OCI-LY1 (cell line): Measurements from ENCODE around the gene FDPS.

Experiments used
- H2AFZ ChIP-seq: fragments of 200-600 bp; sonication (generic), shearing (Covaris generic); 2 replicates; pipeline ENCODE4 v1.6.0; 2014; ENCODE audit warnings: antibody characterized with exemption, mild to moderate bottlenecking, low read length
- H3F3A ChIP-seq: fragments of 200-600 bp; sonication (generic), shearing (Covaris generic); 2 replicates; pipeline ENCODE4 v1.6.0; 2014; ENCODE audit warnings: mild to moderate bottlenecking, antibody characterized with exemption, low read length, moderate library complexity; ENCODE audit not compliant: insufficient read depth
- H3K27ac ChIP-seq: fragments of 200-600 bp; sonication (generic); 2 replicates; pipeline ENCODE4 v1.5.1; 2014; ENCODE audit warnings: low read length, mixed run types, mild to moderate bottlenecking, low read depth; ENCODE audit not compliant: poor library complexity, severe bottlenecking
- H3K27me3 ChIP-seq: fragments of 200-600 bp; sonication (generic); 2 replicates; pipeline ENCODE4 v1.6.0; 2014; ENCODE audit warnings: antibody characterized with exemption, mild to moderate bottlenecking, low read length, moderate library complexity; ENCODE audit not compliant: insufficient read depth
- H3K36me3 ChIP-seq: fragments of 200-600 bp; sonication (generic); 2 replicates; pipeline ENCODE4 v1.6.1; 2014; ENCODE audit warnings: mild to moderate bottlenecking, antibody characterized with exemption, low read length, moderate library complexity, mixed read lengths; ENCODE audit not compliant: insufficient read depth
- H3K4me1 ChIP-seq: fragments of 200-600 bp; sonication (generic); 2 replicates; pipeline ENCODE4 v1.5.1; 2014; ENCODE audit warnings: mild to moderate bottlenecking, low read length, moderate library complexity; ENCODE audit not compliant: insufficient read depth, severe bottlenecking
- H3K4me2 ChIP-seq: fragments of 200-600 bp; sonication (generic), shearing (Covaris generic); 2 replicates; pipeline ENCODE4 v1.6.1; 2014; ENCODE audit warnings: low read length
- H3K4me3 ChIP-seq: fragments of 200-600 bp; sonication (generic); 2 replicates; pipeline ENCODE4 v1.5.1; 2014; ENCODE audit warnings: low read length, low read depth, mild to moderate bottlenecking, mixed read lengths; ENCODE audit not compliant: poor library complexity, severe bottlenecking
- H3K79me2 ChIP-seq: fragments of 200-600 bp; shearing (Covaris generic); 2 replicates; pipeline ENCODE4 v1.6.1; 2016; ENCODE audit warnings: mixed run types, low read length, mixed read lengths; ENCODE audit not compliant: insufficient read depth
- H3K9ac ChIP-seq: fragments of 200-600 bp; sonication (generic), shearing (Covaris generic); 2 replicates; pipeline ENCODE4 v1.6.1; 2014; ENCODE audit warnings: mild to moderate bottlenecking, low read length, mixed read lengths
- H3K9me2 ChIP-seq: fragments of 200-600 bp; sonication (generic), shearing (Covaris generic); 2 replicates; pipeline ENCODE4 v1.6.1; 2014; ENCODE audit warnings: low read depth, mild to moderate bottlenecking, low read length, mixed read lengths
- H3K9me3 ChIP-seq: fragments of 200-600 bp; shearing (Covaris generic); 2 replicates; pipeline ENCODE4 v1.6.1; 2014; ENCODE audit warnings: low read length, mixed read lengths
- H4K20me1 ChIP-seq: fragments of 200-600 bp; sonication (generic), shearing (Covaris generic); 2 replicates; pipeline ENCODE4 v1.6.0; 2016; ENCODE audit warnings: mild to moderate bottlenecking, low read length; ENCODE audit not compliant: insufficient read depth
- CTCF ChIP-seq: fragments of 200-600 bp; sonication (generic), shearing (Covaris generic); IDR thresholded peaks from 2 replicates; pipeline ENCODE4 v1.5.1; 2017; ENCODE audit warnings: mild to moderate bottlenecking, antibody characterized with exemption, low read length, moderate library complexity, mixed read lengths
- EZH2 ChIP-seq: fragments of 200-600 bp; sonication (generic), shearing (Covaris generic); IDR thresholded peaks from 2 replicates; pipeline ENCODE4 v1.8.0; 2017; ENCODE audit warnings: borderline replicate concordance, mixed run types, mild to moderate bottlenecking, antibody characterized with exemption, low read length, moderate library complexity, mixed read lengths

Gene FDPS

GRCh38 chr1:155360051-155360450, 51.4 kb downstream of the FDPS start:
- H3K9me2 ChIP-seq, result no peaks in the 10 kb centered on the region
- peaks cover 52% of the 10 kb centered on the region for H3K36me3 ChIP-seq
- H3K4me3 ChIP-seq, result no peak overlapping the region
- H3K4me2 ChIP-seq, result no peak overlapping the region
- TF ChIP-seq EZH2 (no peak), CTCF (no peak)
- no peaks in the 10 kb centered on the region for H3K9me3 ChIP-seq
- no peaks in the 10 kb centered on the region for H3K79me2 ChIP-seq
- H3F3A ChIP-seq, result no peaks in the 10 kb centered on the region
- no peak overlapping the region for H3K9ac ChIP-seq
- H3K27me3 ChIP-seq, result no peaks in the 10 kb centered on the region
- H3K4me1 ChIP-seq, result no peaks in the 10 kb centered on the region
- no peaks in the 10 kb centered on the region for H4K20me1 ChIP-seq
- H3K27ac ChIP-seq, result no peak overlapping the region
- no peak overlapping the region for H2AFZ ChIP-seq
